PFSK-1 (cell line): Measurements from ENCODE around the gene HSPA14.

Source experiments
- FOXP2 ChIP-seq: optimal IDR thresholded peaks from 2 replicates; pipeline ENCODE3; 2011; ENCODE audit warnings: borderline replicate concordance, control low read depth, inconsistent platforms; ENCODE audit not compliant: insufficient read depth; ENCODE audit errors: extremely low read length, extremely low read depth
- POLR2AphosphoS5 ChIP-seq: IDR thresholded peaks from 2 replicates; pipeline ENCODE4 v1.6.1; 2012; ENCODE audit warnings: low read depth, mild to moderate bottlenecking, control low read depth, low read length, moderate library complexity
- REST ChIP-seq, 2 experiments: IDR thresholded peaks; 2 replicates each; pipeline versions ENCODE4 v1.6.1 to v1.8.0; 2011 to 2012; ENCODE audit warnings: low read depth in 2 of 2, low read length in 2 of 2, control low read depth in 1 of 2, inconsistent platforms in 1 of 2, mild to moderate bottlenecking in 1 of 2, moderate library complexity in 1 of 2; ENCODE audit not compliant: insufficient read depth in 1 of 2
- SIN3A ChIP-seq: IDR thresholded peaks from 2 replicates; pipeline ENCODE4 v1.6.1; 2012; ENCODE audit warnings: mild to moderate bottlenecking, low read length, moderate library complexity, borderline replicate concordance; ENCODE audit not compliant: insufficient read depth
- TAF1 ChIP-seq: IDR thresholded peaks from 2 replicates; pipeline ENCODE4 v1.6.1; 2012; ENCODE audit warnings: low read length, control low read depth, borderline replicate concordance; ENCODE audit not compliant: insufficient read depth

HSPA14 gene

GRCh38 chr10:14803827-14804226 is 34.3 kb upstream of the HSPA14 start:
- TF ChIP-seq REST (IDR thresholded peaks at IDR 0.05; ENCODE audit: insufficient read depth in 1 of 2, low read depth in 2 of 2, low read length in 2 of 2) (no peak), POLR2AphosphoS5 (no peak), FOXP2 (no peak), SIN3A (no peak), TAF1 (no peak)

GRCh38 chr10:14806318-14806717 is 31.8 kb upstream of the HSPA14 start:
- TF ChIP-seq SIN3A = no peak
- TF ChIP-seq POLR2AphosphoS5 = no peak
- TF ChIP-seq FOXP2 = no peak
- TF ChIP-seq TAF1 = no peak

- TF ChIP-seq REST (IDR thresholded peaks at IDR 0.05; ENCODE audit: insufficient read depth in 1 of 2, low read depth in 2 of 2, low read length in 2 of 2) (no peak), TAF1 (no peak), FOXP2 (no peak), POLR2AphosphoS5 (no peak), SIN3A (no peak)
Measured at GRCh38 chr10:14810969-14811953, 26.8 kb upstream of the HSPA14 start.

- no peak for TF ChIP-seq REST (IDR thresholded peaks at IDR 0.05; ENCODE audit: insufficient read depth in 1 of 2, low read depth in 2 of 2, low read length in 2 of 2)
- no peak for TF ChIP-seq SIN3A
- no peak for TF ChIP-seq TAF1
- no peak for TF ChIP-seq FOXP2
- no peak for TF ChIP-seq POLR2AphosphoS5
Measured at GRCh38 chr10:14812271-14812670, 25.8 kb upstream of the HSPA14 start.

GRCh38 chr10:14815681-14816080 is 22.4 kb upstream of the HSPA14 start:
- TF ChIP-seq TAF1 (no peak), POLR2AphosphoS5 (no peak), REST (IDR thresholded peaks at IDR 0.05; ENCODE audit: insufficient read depth in 1 of 2, low read depth in 2 of 2, low read length in 2 of 2) (no peak), FOXP2 (no peak), SIN3A (no peak)
